A549 (cell line): ENCODE measurements around the gene CTCF. TPM values are rescaled to one million over a fixed set of nuclear protein-coding genes. Genes with fewer than 3 reads are reported as not detected.

Experiments used
- ATAC-seq, 2 experiments: fragments of 200-7000 bp in 1 of 2; fragments of >200 bp in 1 of 2; cut with Nextera tagmentation in 1 of 2; cut with Tn5 transposase in 1 of 2; 3 replicates each; pipeline versions ENCODE4 v1.8.0 to v1.9.1; 2018 to 2020; ENCODE audit warnings: mild to moderate bottlenecking in 1 of 2, moderate library complexity in 1 of 2
- CTCF ChIA-PET: fragments of 300-600 bp; sonication (Branson Sonifier 250); formaldehyde crosslinking; extraction: SDS; loops from one replicate; lab custom pipeline; 2021; ENCODE audit warnings: antibody characterized with exemption, inconsistent platforms; lab: Yijun Ruan, JAX
- POLR2A ChIA-PET: fragments of 350-600 bp; formaldehyde crosslinking; extraction: SDS; loops from one replicate; lab custom pipeline; 2021; ENCODE audit warnings: antibody characterized with exemption, inconsistent platforms; lab: Yijun Ruan, JAX
- DNase-seq, 2 experiments: peaks; one replicate each; pipeline versions ENCODE4 v3.0.0 to v3.0.0-alpha.2; 2011 to 2016; ENCODE audit warnings: low read depth in 1 of 2, low spot score in 1 of 2
- FAIRE-seq: peaks from 2 replicates; lab custom pipeline; 2011; peaks lifted over from hg19 to GRCh38; lab: Jason Lieb, UNC
- H3K27ac ChIP-seq, 2 experiments: fragments of >200 bp; sonication (Bioruptor Twin); formaldehyde crosslinking; 3 replicates each; pipeline ENCODE4 v1.5.1; 2016 to 2017
- H3K4me1 ChIP-seq: fragments of >200 bp; sonication (Bioruptor Twin); formaldehyde crosslinking; 3 replicates; pipeline ENCODE4 v1.6.1; 2016
- H3K4me2 ChIP-seq: fragments of >200 bp; sonication (Bioruptor Twin); formaldehyde crosslinking; 3 replicates; pipeline ENCODE4 v1.6.1; 2016
- H3K4me3 ChIP-seq: fragments of >200 bp; sonication (Bioruptor Twin); formaldehyde crosslinking; 3 replicates; pipeline ENCODE4 v1.5.1; 2016
- H3K9me3 ChIP-seq: fragments of >200 bp; sonication (Bioruptor Twin); formaldehyde crosslinking; 3 replicates; pipeline ENCODE4 v1.6.1; 2016
- BHLHE40 ChIP-seq: IDR thresholded peaks from 2 replicates; pipeline ENCODE4 v1.6.1; 2012; ENCODE audit warnings: low read depth, low read length, inconsistent platforms
- CEBPB ChIP-seq, 2 experiments: fragments of >200 bp in 1 of 2; sonication (Bioruptor Twin) in 1 of 2; formaldehyde crosslinking in 1 of 2; IDR thresholded peaks; 2 replicates each; pipeline ENCODE4 v1.6.1; 2012 to 2016
- CHD4 ChIP-seq: fragments of 200-600 bp; sonication (generic); IDR thresholded peaks from 2 replicates; pipeline ENCODE4 v1.6.1; 2016; ENCODE audit warnings: antibody characterized with exemption, mild to moderate bottlenecking, borderline replicate concordance
- EHMT2 ChIP-seq: fragments of 200-600 bp; sonication (generic); IDR thresholded peaks from 2 replicates; pipeline ENCODE4 v1.6.1; 2016; ENCODE audit warnings: antibody characterized with exemption, low read depth, mild to moderate bottlenecking, moderate library complexity
- FOSL2 ChIP-seq, 2 experiments: fragments of 450-650 bp in 1 of 2; fragments of >200 bp in 1 of 2; sonication (Bioruptor Twin) in 1 of 2; formaldehyde crosslinking; IDR thresholded peaks; 2 replicates each; pipeline versions ENCODE4 v1.5.0 to v1.6.1; 2016 to 2020; ENCODE audit warnings: mild to moderate bottlenecking in 1 of 2, moderate library complexity in 1 of 2
- HEYL ChIP-seq: fragments of 250-450 bp; sonication (Bioruptor Pico); IDR thresholded peaks from 2 replicates; pipeline ENCODE4 v1.8.0; 2021; ENCODE audit warnings: mild to moderate bottlenecking, moderate library complexity
- HOXA7 ChIP-seq: fragments of 250-450 bp; sonication (Bioruptor Pico); IDR thresholded peaks from 2 replicates; pipeline ENCODE4 v1.5.0; 2020; ENCODE audit warnings: mild to moderate bottlenecking, moderate library complexity
- HOXB13 ChIP-seq: fragments of 250-450 bp; sonication (Bioruptor Pico); IDR thresholded peaks from 2 replicates; pipeline ENCODE4 v1.5.0; 2020; ENCODE audit warnings: low read depth, mild to moderate bottlenecking, moderate library complexity
- HOXB5 ChIP-seq: fragments of 250-450 bp; sonication (Bioruptor Pico); IDR thresholded peaks from 2 replicates; pipeline ENCODE4 v1.5.0; 2020; ENCODE audit warnings: mild to moderate bottlenecking, moderate library complexity
- JUN ChIP-seq, 2 experiments: fragments of >200 bp; sonication (Bioruptor Twin); formaldehyde crosslinking; IDR thresholded peaks; 2 replicates in 1 of 2; 3 replicates in 1 of 2; pipeline ENCODE4 v1.6.1; 2016 to 2017
- KDM1A ChIP-seq: fragments of 200-600 bp; sonication (generic); IDR thresholded peaks from 2 replicates; pipeline ENCODE4 v1.6.1; 2016; ENCODE audit warnings: low read depth, mild to moderate bottlenecking
- KDM5A ChIP-seq: fragments of 200-600 bp; sonication (generic); IDR thresholded peaks from 2 replicates; pipeline ENCODE4 v1.6.1; 2016; ENCODE audit warnings: antibody characterized with exemption, mild to moderate bottlenecking
- MAFK ChIP-seq: fragments of 450-650 bp; IDR thresholded peaks from 2 replicates; pipeline ENCODE4 v1.6.1; 2014; ENCODE audit not compliant: partially characterized antibody
- MAX ChIP-seq: IDR thresholded peaks from 2 replicates; pipeline ENCODE4 v1.6.1; 2012
- MYC ChIP-seq: IDR thresholded peaks from 2 replicates; pipeline ENCODE4 v1.6.1; 2012; ENCODE audit warnings: mild to moderate bottlenecking, inconsistent platforms, low read length, improper control_type of control experiment, borderline replicate concordance
- RCOR1 ChIP-seq: fragments of 150-350 bp; IDR thresholded peaks from 2 replicates; pipeline ENCODE4 v1.6.1; 2014; ENCODE audit warnings: antibody characterized with exemption, low read length, low read depth
- SMC3 ChIP-seq: fragments of >200 bp; sonication (Bioruptor Twin); formaldehyde crosslinking; IDR thresholded peaks from 3 replicates; pipeline ENCODE4 v1.6.1; 2018; ENCODE audit warnings: inconsistent platforms
- TFCP2L1 ChIP-seq: fragments of 250-450 bp; sonication (Bioruptor Pico); IDR thresholded peaks from 2 replicates; pipeline ENCODE4 v1.5.0; 2021; ENCODE audit warnings: mild to moderate bottlenecking
- TP53 ChIP-seq: fragments of 250-450 bp; sonication (Bioruptor Pico); IDR thresholded peaks from 2 replicates; pipeline ENCODE4 v1.5.0; 2021; ENCODE audit warnings: mild to moderate bottlenecking, moderate library complexity
- USF2 ChIP-seq: fragments of 450-650 bp; IDR thresholded peaks from 2 replicates; pipeline ENCODE4 v1.6.1; 2014; ENCODE audit warnings: antibody characterized with exemption
- ZSCAN20 ChIP-seq: fragments of 250-450 bp; sonication (Bioruptor Pico); IDR thresholded peaks from 2 replicates; pipeline ENCODE4 v1.8.0; 2022; ENCODE audit warnings: mild to moderate bottlenecking, moderate library complexity
- WGBS: methylation state at CpG from one replicate; pipeline ENCODE4 v1.1.6; 2017; ENCODE audit errors: missing lambda C conversion rate; 5-methylcytosine and 5-hydroxymethylcytosine counted together
- polyA plus RNA-seq, 4 experiments: library from polyadenylated mRNA; depleted of rRNA in 3 of 4; stranded (reverse); fragments of >200 nt; fragmentation: RNase III in 1 of 4; extraction: RNeasy Plus Mini Kit Qiagen cat#74134 plus additional on column Dnase treatment in 1 of 4; gene quantifications; 2 replicates in 3 of 4; 3 replicates in 1 of 4; pipeline ENCODE4 v1.2.3, GENCODE V29; 2011 to 2017
- TF ChIP-seq, protein P1 (sequence below): IDR thresholded peaks from 2 replicates; pipeline ENCODE4 v1.6.1; 2012
- TF ChIP-seq, protein P2 (sequence below): fragments of >200 bp; sonication (Bioruptor Twin); formaldehyde crosslinking; IDR thresholded peaks from 3 replicates; pipeline ENCODE4 v1.5.1; 2016
- TF ChIP-seq, protein P3 (sequence below): fragments of 150-350 bp; IDR thresholded peaks from 2 replicates; pipeline ENCODE4 v1.6.1; 2014; ENCODE audit warnings: low read depth, mild to moderate bottlenecking, low read length
- TF ChIP-seq, protein P4 (sequence below): fragments of 250-450 bp; sonication (Bioruptor Pico); IDR thresholded peaks from 2 replicates; pipeline ENCODE4 v1.5.0; 2021; ENCODE audit warnings: mild to moderate bottlenecking, moderate library complexity, borderline replicate concordance

The CTCF gene
- polyA plus RNA-seq, 2 of the 4 experiments (the other 2 are of a cell fraction): 42.5 to 58.4 TPM

GRCh38 chr16:67514382-67514828, 47.9 kb upstream of the CTCF start (continued):
- TF ChIP-seq KDM5A (no peak), CEBPB (IDR thresholded peaks at IDR 0.05) (peak; percentile 22 to 78; a peak in 3 of 4 replicates), SMC3 (peak; percentile 84), TFCP2L1 (CRISPR knock-in tag) (no peak), TP53 (CRISPR knock-in tag) (no peak), HOXB13 (no peak), HOXA7 (CRISPR knock-in tag) (no peak), MAFK (peak; percentile 40), HEYL (CRISPR knock-in tag) (no peak), HOXB5 (no peak), BHLHE40 (no peak), CHD4 (no peak), JUN (IDR thresholded peaks at IDR 0.05) (no peak)
- TF ChIP-seq, protein P1, sequence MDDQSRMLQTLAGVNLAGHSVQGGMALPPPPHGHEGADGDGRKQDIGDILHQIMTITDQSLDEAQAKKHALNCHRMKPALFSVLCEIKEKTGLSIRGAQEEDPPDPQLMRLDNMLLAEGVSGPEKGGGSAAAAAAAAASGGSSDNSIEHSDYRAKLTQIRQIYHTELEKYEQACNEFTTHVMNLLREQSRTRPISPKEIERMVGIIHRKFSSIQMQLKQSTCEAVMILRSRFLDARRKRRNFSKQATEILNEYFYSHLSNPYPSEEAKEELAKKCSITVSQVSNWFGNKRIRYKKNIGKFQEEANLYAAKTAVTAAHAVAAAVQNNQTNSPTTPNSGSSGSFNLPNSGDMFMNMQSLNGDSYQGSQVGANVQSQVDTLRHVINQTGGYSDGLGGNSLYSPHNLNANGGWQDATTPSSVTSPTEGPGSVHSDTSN: no peak
- TF ChIP-seq, protein P2, sequence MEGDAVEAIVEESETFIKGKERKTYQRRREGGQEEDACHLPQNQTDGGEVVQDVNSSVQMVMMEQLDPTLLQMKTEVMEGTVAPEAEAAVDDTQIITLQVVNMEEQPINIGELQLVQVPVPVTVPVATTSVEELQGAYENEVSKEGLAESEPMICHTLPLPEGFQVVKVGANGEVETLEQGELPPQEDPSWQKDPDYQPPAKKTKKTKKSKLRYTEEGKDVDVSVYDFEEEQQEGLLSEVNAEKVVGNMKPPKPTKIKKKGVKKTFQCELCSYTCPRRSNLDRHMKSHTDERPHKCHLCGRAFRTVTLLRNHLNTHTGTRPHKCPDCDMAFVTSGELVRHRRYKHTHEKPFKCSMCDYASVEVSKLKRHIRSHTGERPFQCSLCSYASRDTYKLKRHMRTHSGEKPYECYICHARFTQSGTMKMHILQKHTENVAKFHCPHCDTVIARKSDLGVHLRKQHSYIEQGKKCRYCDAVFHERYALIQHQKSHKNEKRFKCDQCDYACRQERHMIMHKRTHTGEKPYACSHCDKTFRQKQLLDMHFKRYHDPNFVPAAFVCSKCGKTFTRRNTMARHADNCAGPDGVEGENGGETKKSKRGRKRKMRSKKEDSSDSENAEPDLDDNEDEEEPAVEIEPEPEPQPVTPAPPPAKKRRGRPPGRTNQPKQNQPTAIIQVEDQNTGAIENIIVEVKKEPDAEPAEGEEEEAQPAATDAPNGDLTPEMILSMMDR: peak; percentile 79

DNA sequence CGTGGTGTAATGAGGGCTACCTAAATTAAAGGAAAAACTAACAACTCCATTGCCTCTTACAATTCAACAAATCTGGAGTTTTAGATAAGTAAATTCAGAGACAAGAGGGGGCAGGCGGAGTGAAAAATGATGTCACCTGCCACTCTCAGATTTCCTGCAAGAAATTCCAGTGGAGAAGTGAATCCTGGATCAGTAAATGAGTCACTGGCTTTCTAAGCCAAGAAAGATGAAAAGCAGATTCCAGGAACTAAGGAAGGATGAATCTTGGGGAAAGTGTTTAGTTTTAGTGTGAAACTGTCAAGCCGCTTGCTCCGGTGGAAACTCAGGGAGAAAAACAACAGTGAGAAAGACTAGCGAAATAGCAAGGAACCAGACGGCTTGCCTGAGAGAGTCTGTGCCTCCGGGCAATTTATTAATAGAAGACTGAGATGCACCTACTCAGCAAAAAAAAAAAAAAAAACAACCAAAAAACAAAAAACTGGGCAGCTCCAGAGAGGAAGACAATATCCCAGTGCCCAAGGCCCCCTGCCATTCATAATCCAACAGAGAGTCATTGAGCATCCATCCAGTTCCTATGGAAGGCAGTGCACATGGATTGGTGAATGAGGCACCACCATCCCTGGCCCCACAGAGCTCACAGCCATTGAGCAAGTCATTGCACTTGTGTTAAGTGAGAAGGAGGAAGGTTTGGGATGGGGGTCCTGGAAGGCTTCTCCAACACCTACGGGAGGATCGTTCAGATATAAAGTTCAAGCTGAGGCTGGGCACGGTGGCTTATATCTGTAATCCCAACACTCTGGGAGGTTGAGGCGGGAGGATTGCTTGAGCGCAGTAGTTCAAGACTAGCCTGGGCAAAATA, 45.8 kb upstream of the CTCF start:
- Histone ChIP-seq H3K4me3 (no peak overlapping the region), H3K9me3 (no peaks in the 10 kb centered on the region)
- peak; percentile 73 for TF ChIP-seq MAFK
- no peak for TF ChIP-seq KDM1A
- TF ChIP-seq USF2: no peak
- TF ChIP-seq FOSL2 (IDR thresholded peaks at IDR 0.05): no peak
- peak; percentile 78 for TF ChIP-seq FOSL2 (CRISPR knock-in tag; IDR thresholded peaks at IDR 0.05)
- TF ChIP-seq, all 56 proteins: peak for 2
- DNase-seq: peak; percentile 44 to 76
- no peak for FAIRE-seq
- ChIA-PET POLR2A (interaction anchor here (0.7 to 1.5 kb wide), 1 partner anchor 35 kb away, joined by 5 to 8 read pairs; the partner anchor contains the start of gene ATP6V0D1), CTCF (interaction anchor here (0.8 to 11.1 kb wide), 9 partner anchors 7 to 151 kb away, joined by 3 to 278 read pairs (median 11); partner anchors contain the start of genes AGRP, ATP6V0D1 and CTCF)
- ATAC-seq: no peak
- peaks cover 34% of the 10 kb centered on the region for H3K4me1 ChIP-seq
- H3K4me2 ChIP-seq: peak overlapping the region; percentile 44
- 57% methylated on average over 12 of the region's 12 CpGs for WGBS
- peak overlapping the region; percentile 59 to 80 for H3K27ac ChIP-seq

- TF ChIP-seq BHLHE40: no peak
- TF ChIP-seq ZSCAN20 (CRISPR knock-in tag): no peak
- TF ChIP-seq TFCP2L1 (CRISPR knock-in tag): no peak
- no peak for TF ChIP-seq CHD4
- no peak for TF ChIP-seq RCOR1
- no peak for TF ChIP-seq MYC
- no peak for TF ChIP-seq MAX
- TF ChIP-seq, protein P3, sequence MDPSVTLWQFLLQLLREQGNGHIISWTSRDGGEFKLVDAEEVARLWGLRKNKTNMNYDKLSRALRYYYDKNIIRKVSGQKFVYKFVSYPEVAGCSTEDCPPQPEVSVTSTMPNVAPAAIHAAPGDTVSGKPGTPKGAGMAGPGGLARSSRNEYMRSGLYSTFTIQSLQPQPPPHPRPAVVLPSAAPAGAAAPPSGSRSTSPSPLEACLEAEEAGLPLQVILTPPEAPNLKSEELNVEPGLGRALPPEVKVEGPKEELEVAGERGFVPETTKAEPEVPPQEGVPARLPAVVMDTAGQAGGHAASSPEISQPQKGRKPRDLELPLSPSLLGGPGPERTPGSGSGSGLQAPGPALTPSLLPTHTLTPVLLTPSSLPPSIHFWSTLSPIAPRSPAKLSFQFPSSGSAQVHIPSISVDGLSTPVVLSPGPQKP: no peak
- TF ChIP-seq, protein P4, sequence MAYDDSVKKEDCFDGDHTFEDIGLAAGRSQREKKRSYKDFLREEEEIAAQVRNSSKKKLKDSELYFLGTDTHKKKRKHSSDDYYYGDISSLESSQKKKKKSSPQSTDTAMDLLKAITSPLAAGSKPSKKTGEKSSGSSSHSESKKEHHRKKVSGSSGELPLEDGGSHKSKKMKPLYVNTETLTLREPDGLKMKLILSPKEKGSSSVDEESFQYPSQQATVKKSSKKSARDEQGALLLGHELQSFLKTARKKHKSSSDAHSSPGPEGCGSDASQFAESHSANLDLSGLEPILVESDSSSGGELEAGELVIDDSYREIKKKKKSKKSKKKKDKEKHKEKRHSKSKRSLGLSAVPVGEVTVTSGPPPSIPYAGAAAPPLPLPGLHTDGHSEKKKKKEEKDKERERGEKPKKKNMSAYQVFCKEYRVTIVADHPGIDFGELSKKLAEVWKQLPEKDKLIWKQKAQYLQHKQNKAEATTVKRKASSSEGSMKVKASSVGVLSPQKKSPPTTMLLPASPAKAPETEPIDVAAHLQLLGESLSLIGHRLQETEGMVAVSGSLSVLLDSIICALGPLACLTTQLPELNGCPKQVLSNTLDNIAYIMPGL: no peak
- TF ChIP-seq EHMT2: no peak
- TF ChIP-seq, all 56 proteins: peak for 0
- ChIA-PET CTCF (interaction anchor here (0.8 to 11.1 kb wide), 11 partner anchors 8 to 155 kb away, joined by 3 to 278 read pairs (median 8); partner anchors contain the start of genes AGRP, ATP6V0D1 and CTCF), POLR2A (interaction anchor here (0.7 kb wide), 1 partner anchor 36 kb away, joined by 5 read pairs; the partner anchor contains the start of gene ATP6V0D1)
- Histone ChIP-seq H3K9me3 (no peaks in the 10 kb centered on the region), H3K4me1 (peaks cover 37% of the 10 kb centered on the region), H3K4me2 (peak overlapping the region; percentile 44; the same call in 1 of the 3 replicates), H3K27ac (peak overlapping the region in 1 of 2 experiments; percentile 80; a peak in 3 of 6 replicates), H3K4me3 (no peak overlapping the region)
- ATAC-seq (no peak), DNase-seq (no peak), FAIRE-seq (no peak)
- WGBS: 79% methylated on average over 3 of the region's 3 CpGs
Observed at GRCh38 chr16:67517155-67517445, 45.2 kb upstream of the CTCF start.
